Hepatocyte (in vitro differentiated cells): ENCODE measurements around the gene SLC51A.

Experiments
- CTCF ChIP-seq: fragments of 200-600 bp; sonication (generic); IDR thresholded peaks from 2 replicates; pipeline ENCODE4 v1.5.1; 2016; ENCODE audit warnings: antibody characterized with exemption, mild to moderate bottlenecking; ENCODE audit not compliant: poor library complexity
- EZH2 ChIP-seq: fragments of 200-600 bp; sonication (generic); IDR thresholded peaks from 2 replicates; pipeline ENCODE4 v1.6.1; 2016; ENCODE audit warnings: antibody characterized with exemption, mild to moderate bottlenecking, borderline replicate concordance

- no peak for TF ChIP-seq CTCF
- TF ChIP-seq EZH2 = no peak
Measured at GRCh38 chr3:196281962-196282361, 65.6 kb downstream of the SLC51A start.
